ENCODE measurements around the gene SERPINA5.

SERPINA5 gene

DNA sequence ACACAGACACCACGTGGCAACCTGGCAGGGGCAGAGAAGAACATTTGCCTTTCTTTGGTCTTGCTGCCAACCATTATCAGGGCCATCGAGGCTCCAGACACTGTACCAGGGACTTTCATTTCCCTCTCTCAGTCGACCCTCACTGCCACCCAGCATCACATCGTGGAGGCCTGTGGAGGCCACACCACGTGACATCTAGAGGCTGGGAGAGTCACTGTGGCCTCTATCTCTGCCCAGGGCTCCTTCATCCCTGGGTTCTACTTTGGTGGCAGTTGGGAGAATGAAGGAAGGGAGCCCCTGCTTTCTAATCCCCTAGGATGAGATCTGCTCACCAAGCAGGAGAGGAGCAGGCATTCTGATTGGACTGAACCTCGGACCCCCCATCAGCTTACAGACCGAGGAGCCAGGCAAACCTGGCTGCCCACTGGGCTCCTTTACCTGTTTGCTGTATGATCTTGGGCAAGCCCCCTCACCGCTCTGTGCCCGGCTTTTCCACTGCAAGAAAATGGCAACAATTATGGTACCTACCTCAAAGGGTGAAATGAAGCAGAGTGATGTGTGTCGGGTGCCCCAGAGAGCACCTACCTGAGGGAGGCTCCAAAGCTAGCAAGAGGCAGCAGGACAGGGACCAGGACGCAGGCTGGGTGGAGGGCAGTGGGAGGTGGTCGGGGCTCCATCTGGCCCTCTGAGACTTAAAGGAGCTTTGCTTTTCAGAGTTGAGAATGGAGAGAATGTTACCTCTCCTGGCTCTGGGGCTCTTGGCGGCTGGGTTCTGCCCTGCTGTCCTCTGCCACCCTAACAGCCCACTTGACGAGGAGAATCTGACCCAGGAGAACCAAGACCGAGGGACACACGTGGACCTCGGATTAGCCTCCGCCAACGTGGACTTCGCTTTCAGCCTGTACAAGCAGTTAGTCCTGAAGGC, 32.8 kb downstream of the SERPINA5 start:
- Histone ChIP-seq H3K9me3 (ENCODE audit: control insufficient read depth in 1 of 2, low read length in 2 of 2) (peaks cover 16 to 19% of the 10 kb centered on the region in 2 donors), H3K27me3 (ENCODE audit: control insufficient read depth in 1 of 2, insufficient read depth in 2 of 2, low read length in 2 of 2) (no peaks in the 10 kb centered on the region), H3K4me1 (ENCODE audit: control insufficient read depth in 1 of 2, insufficient read depth in 2 of 2, low read length in 2 of 2) (no peaks in the 10 kb centered on the region), H3K36me3 (ENCODE audit: control insufficient read depth in 1 of 2, insufficient read depth in 2 of 2, low read length in 2 of 2) (no peaks in the 10 kb centered on the region), H3K4me3 (ENCODE audit: low read depth in 1 of 2, low read length in 2 of 2) (no peak overlapping the region), H3K27ac (ENCODE audit: low read depth, low read length) (no peak overlapping the region), H3K9ac (ENCODE audit: low read depth in 1 of 2, low read length in 2 of 2) (no peak overlapping the region)

DNA sequence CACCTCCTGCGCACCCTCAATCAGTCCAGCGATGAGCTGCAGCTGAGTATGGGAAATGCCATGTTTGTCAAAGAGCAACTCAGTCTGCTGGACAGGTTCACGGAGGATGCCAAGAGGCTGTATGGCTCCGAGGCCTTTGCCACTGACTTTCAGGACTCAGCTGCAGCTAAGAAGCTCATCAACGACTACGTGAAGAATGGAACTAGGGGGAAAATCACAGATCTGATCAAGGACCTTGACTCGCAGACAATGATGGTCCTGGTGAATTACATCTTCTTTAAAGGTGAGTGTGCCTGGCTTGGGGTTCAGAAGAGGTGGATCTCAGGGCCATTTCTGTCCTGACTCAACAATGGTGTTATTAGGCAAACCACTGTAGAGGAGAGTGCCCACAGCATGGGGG, 33.6 kb downstream of the SERPINA5 start:
- Histone ChIP-seq H3K4me3 (ENCODE audit: low read depth in 1 of 2, low read length in 2 of 2) (no peak overlapping the region), H3K36me3 (ENCODE audit: control insufficient read depth in 1 of 2, insufficient read depth in 2 of 2, low read length in 2 of 2) (no peaks in the 10 kb centered on the region), H3K4me1 (ENCODE audit: control insufficient read depth in 1 of 2, insufficient read depth in 2 of 2, low read length in 2 of 2) (no peaks in the 10 kb centered on the region), H3K9ac (ENCODE audit: low read depth in 1 of 2, low read length in 2 of 2) (no peak overlapping the region), H3K27ac (ENCODE audit: low read depth, low read length) (no peak overlapping the region), H3K9me3 (ENCODE audit: control insufficient read depth in 1 of 2, low read length in 2 of 2) (peaks cover 16 to 19% of the 10 kb centered on the region in 2 donors), H3K27me3 (ENCODE audit: control insufficient read depth in 1 of 2, insufficient read depth in 2 of 2, low read length in 2 of 2) (no peaks in the 10 kb centered on the region)

DNA sequence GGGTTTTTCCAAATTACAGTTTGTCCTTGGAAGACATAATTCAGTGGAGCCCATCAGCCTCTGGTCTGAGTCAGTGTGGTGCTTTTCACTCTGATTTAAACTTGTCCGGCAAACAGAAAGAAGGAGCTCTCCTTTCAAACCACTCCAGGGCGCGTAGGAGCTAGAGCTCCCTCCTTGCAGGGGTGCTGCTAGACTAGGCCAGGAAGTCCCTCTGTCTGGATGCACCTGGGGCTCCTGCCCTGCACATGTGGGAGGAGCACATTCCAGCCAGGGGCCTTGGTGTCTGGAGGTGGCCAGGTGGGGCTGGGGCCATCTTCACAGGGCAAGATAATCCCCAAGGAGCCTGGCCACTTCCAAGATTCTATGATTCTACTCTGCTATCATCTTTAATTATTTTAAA, 34.0 kb downstream of the SERPINA5 start:
- Histone ChIP-seq H3K4me1 (ENCODE audit: control insufficient read depth in 1 of 2, insufficient read depth in 2 of 2, low read length in 2 of 2) (no peaks in the 10 kb centered on the region), H3K27me3 (ENCODE audit: control insufficient read depth in 1 of 2, insufficient read depth in 2 of 2, low read length in 2 of 2) (no peaks in the 10 kb centered on the region), H3K36me3 (ENCODE audit: control insufficient read depth in 1 of 2, insufficient read depth in 2 of 2, low read length in 2 of 2) (no peaks in the 10 kb centered on the region), H3K27ac (ENCODE audit: low read depth, low read length) (no peak overlapping the region), H3K9ac (ENCODE audit: low read depth in 1 of 2, low read length in 2 of 2) (no peak overlapping the region), H3K4me3 (ENCODE audit: low read depth in 1 of 2, low read length in 2 of 2) (no peak overlapping the region), H3K9me3 (ENCODE audit: control insufficient read depth in 1 of 2, low read length in 2 of 2) (peaks cover 16 to 19% of the 10 kb centered on the region in 2 donors)

DNA sequence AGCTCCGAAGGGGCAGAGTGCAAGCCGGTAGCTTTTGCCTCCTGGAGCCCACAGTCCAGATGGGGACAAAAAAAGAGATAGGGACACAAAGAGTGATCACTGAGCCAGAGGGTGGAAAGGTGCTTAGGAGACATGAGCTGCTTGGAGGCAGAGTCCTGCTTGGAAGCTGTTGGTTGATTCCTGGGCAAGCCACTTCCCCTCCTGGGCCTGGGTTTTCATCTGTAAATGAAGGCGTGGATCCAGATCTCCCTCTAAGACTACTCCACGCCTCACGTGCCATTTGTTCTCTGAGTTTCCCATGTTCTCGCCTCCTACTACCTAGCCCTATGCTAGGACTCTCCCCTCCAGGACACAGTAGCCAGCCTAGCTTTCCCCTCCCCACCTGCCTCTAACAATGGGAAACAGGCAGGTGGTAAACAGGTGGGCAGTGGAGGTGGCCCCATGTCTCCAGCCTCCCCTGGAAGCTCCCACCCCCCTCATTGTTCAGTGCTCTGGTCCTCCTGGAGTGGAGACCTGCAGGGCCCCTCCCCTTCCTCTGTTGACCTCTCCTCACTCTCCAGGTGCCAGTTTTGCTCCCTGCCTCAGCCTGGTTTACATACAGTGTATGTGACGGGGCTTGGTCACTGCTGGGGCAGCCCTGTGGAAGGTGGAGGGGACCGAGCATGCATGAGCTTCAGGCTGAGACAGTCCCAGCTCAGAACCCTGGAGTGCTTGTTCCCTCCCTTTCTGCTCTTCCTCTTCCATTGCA, 34.8 kb downstream of the SERPINA5 start:
- no peak overlapping the region for H3K27ac ChIP-seq (ENCODE audit: low read depth, low read length)
- H3K27me3 ChIP-seq (ENCODE audit: control insufficient read depth in 1 of 2, insufficient read depth in 2 of 2, low read length in 2 of 2) = no peaks in the 10 kb centered on the region
- no peak overlapping the region for H3K9ac ChIP-seq (ENCODE audit: low read depth in 1 of 2, low read length in 2 of 2)
- peaks cover 16 to 19% of the 10 kb centered on the region in 2 donors for H3K9me3 ChIP-seq (ENCODE audit: control insufficient read depth in 1 of 2, low read length in 2 of 2)
- H3K4me3 ChIP-seq (ENCODE audit: low read depth in 1 of 2, low read length in 2 of 2) = no peak overlapping the region
- no peaks in the 10 kb centered on the region for H3K36me3 ChIP-seq (ENCODE audit: control insufficient read depth in 1 of 2, insufficient read depth in 2 of 2, low read length in 2 of 2)
- no peaks in the 10 kb centered on the region for H3K4me1 ChIP-seq (ENCODE audit: control insufficient read depth in 1 of 2, insufficient read depth in 2 of 2, low read length in 2 of 2)

DNA sequence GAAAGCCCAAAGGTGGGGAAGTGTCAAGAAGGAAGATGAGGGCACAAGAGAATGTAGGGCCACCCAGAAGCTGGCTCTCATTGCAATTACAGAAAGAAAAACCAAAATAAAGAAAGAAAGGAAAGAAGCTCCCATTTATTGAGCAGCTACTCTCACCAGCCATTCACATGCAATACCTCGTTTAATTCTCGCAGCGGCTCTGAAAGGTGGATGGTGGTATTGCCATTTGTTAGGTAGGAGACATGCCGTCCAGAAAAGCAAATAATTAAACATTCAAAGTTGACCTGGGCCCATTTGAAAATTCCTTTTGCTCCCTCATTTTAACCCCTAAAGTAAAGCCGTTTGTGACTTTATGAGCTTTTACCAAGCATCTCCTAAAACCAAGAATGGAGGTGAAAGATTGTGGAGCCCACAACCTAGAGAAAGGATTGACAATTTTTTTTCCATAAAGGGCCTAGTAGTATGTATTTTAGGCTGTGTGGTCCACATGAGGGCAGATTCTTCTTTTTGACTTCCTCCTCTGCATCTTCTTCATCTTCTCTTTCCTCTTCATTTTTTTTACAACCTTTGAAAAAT, 36.2 kb downstream of the SERPINA5 start:
- no peak overlapping the region for H3K27ac ChIP-seq (ENCODE audit: low read depth, low read length)
- peaks cover 16 to 19% of the 10 kb centered on the region in 2 donors for H3K9me3 ChIP-seq (ENCODE audit: control insufficient read depth in 1 of 2, low read length in 2 of 2)
- H3K27me3 ChIP-seq (ENCODE audit: control insufficient read depth in 1 of 2, insufficient read depth in 2 of 2, low read length in 2 of 2) = no peaks in the 10 kb centered on the region
- no peaks in the 10 kb centered on the region for H3K36me3 ChIP-seq (ENCODE audit: control insufficient read depth in 1 of 2, insufficient read depth in 2 of 2, low read length in 2 of 2)
- H3K4me1 ChIP-seq (ENCODE audit: control insufficient read depth in 1 of 2, insufficient read depth in 2 of 2, low read length in 2 of 2) = no peaks in the 10 kb centered on the region
- no peak overlapping the region for H3K4me3 ChIP-seq (ENCODE audit: low read depth in 1 of 2, low read length in 2 of 2)
- no peak overlapping the region for H3K9ac ChIP-seq (ENCODE audit: low read depth in 1 of 2, low read length in 2 of 2)

DNA sequence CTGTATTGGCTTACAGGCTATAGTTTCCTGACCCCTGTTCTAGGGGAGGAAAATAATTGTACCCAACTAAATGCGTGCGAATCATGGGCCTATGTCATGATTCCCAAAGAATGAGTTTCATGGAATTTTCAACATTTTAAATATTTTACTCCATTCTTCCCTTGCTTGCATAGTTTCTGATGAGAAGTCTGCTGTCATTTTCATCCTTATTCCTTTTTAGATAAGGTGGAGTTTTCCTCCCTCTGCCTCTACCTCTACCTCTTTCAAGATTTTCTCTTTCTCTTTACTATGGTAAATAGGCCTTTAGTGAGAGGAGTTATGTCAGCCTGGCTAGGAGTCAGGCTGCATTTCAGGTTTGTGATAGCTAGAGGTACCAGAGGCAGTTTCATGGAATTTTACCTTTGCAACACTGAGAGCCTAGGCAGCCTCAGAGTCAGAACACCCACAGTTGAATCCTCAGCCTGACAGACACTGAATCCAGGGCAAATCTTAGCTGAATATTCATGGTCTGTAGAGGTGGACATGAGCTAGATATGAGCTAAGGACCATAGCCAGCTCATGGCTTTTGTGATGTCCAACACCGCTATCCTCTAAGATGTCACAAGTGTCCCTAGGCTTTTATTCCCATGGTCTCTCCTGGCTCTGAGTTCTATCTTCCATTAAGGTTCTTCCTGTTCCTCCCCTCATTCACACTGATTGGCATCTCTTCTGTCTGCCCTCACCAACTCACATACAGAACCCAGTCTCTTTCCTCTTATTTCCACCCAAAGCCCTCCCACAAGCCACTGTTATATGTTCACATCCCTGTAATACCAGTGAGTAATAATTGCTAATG, 37.0 kb downstream of the SERPINA5 start:
- Histone ChIP-seq H3K4me1 (ENCODE audit: control insufficient read depth in 1 of 2, insufficient read depth in 2 of 2, low read length in 2 of 2) (no peaks in the 10 kb centered on the region), H3K36me3 (ENCODE audit: control insufficient read depth in 1 of 2, insufficient read depth in 2 of 2, low read length in 2 of 2) (no peaks in the 10 kb centered on the region), H3K27ac (ENCODE audit: low read depth, low read length) (no peak overlapping the region), H3K9ac (ENCODE audit: low read depth in 1 of 2, low read length in 2 of 2) (no peak overlapping the region), H3K27me3 (ENCODE audit: control insufficient read depth in 1 of 2, insufficient read depth in 2 of 2, low read length in 2 of 2) (no peaks in the 10 kb centered on the region), H3K4me3 (ENCODE audit: low read depth in 1 of 2, low read length in 2 of 2) (no peak overlapping the region), H3K9me3 (ENCODE audit: control insufficient read depth in 1 of 2, low read length in 2 of 2) (peaks cover 16 to 19% of the 10 kb centered on the region in 2 donors)

DNA sequence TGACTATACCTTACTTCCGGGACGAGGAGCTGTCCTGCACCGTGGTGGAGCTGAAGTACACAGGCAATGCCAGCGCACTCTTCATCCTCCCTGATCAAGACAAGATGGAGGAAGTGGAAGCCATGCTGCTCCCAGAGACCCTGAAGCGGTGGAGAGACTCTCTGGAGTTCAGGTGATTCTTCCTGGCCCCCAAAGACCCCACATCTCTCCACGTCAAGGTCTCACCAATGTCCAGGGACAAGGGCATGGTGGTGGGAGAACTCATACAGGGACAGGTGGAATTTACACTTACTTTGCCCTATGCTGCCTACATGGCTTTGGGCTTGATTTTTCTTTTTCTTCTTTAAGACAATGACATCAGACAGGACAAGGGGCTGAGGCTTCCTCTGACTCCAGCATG, 38.1 kb downstream of the SERPINA5 start:
- Histone ChIP-seq H3K27ac (ENCODE audit: low read depth, low read length) (no peak overlapping the region), H3K27me3 (ENCODE audit: control insufficient read depth in 1 of 2, insufficient read depth in 2 of 2, low read length in 2 of 2) (no peaks in the 10 kb centered on the region), H3K9ac (ENCODE audit: low read depth in 1 of 2, low read length in 2 of 2) (no peak overlapping the region), H3K36me3 (ENCODE audit: control insufficient read depth in 1 of 2, insufficient read depth in 2 of 2, low read length in 2 of 2) (no peaks in the 10 kb centered on the region), H3K9me3 (ENCODE audit: control insufficient read depth in 1 of 2, low read length in 2 of 2) (peaks cover 16 to 19% of the 10 kb centered on the region in 2 donors), H3K4me1 (ENCODE audit: control insufficient read depth in 1 of 2, insufficient read depth in 2 of 2, low read length in 2 of 2) (no peaks in the 10 kb centered on the region), H3K4me3 (ENCODE audit: low read depth in 1 of 2, low read length in 2 of 2) (no peak overlapping the region)

DNA sequence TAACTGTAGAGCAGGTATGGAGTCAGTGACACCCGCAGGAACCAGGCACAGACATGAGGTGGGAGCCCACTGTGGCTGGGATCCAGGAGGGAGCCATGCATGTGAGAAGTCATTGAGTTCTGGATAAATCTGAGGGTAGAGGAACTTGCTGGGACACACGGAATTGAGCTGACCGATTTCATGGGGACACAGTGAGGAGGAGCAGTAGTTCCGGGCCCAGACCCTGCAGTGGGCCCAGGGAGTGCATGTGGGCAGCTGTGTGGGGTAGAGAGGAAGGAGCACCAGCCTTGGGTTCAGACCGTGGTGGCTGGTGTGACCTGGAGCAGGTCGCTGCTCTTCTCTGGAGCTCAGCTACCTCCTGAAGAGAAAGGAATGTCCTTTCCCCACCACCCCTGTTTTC, 39.4 kb downstream of the SERPINA5 start:
- H3K9me3 ChIP-seq (ENCODE audit: control insufficient read depth in 1 of 2, low read length in 2 of 2) = peaks cover 16 to 19% of the 10 kb centered on the region in 2 donors
- no peaks in the 10 kb centered on the region for H3K4me1 ChIP-seq (ENCODE audit: control insufficient read depth in 1 of 2, insufficient read depth in 2 of 2, low read length in 2 of 2)
- H3K27ac ChIP-seq (ENCODE audit: low read depth, low read length) = no peak overlapping the region
- no peak overlapping the region for H3K9ac ChIP-seq (ENCODE audit: low read depth in 1 of 2, low read length in 2 of 2)
- no peaks in the 10 kb centered on the region for H3K27me3 ChIP-seq (ENCODE audit: control insufficient read depth in 1 of 2, insufficient read depth in 2 of 2, low read length in 2 of 2)
- no peak overlapping the region for H3K4me3 ChIP-seq (ENCODE audit: low read depth in 1 of 2, low read length in 2 of 2)
- no peaks in the 10 kb centered on the region for H3K36me3 ChIP-seq (ENCODE audit: control insufficient read depth in 1 of 2, insufficient read depth in 2 of 2, low read length in 2 of 2)

DNA sequence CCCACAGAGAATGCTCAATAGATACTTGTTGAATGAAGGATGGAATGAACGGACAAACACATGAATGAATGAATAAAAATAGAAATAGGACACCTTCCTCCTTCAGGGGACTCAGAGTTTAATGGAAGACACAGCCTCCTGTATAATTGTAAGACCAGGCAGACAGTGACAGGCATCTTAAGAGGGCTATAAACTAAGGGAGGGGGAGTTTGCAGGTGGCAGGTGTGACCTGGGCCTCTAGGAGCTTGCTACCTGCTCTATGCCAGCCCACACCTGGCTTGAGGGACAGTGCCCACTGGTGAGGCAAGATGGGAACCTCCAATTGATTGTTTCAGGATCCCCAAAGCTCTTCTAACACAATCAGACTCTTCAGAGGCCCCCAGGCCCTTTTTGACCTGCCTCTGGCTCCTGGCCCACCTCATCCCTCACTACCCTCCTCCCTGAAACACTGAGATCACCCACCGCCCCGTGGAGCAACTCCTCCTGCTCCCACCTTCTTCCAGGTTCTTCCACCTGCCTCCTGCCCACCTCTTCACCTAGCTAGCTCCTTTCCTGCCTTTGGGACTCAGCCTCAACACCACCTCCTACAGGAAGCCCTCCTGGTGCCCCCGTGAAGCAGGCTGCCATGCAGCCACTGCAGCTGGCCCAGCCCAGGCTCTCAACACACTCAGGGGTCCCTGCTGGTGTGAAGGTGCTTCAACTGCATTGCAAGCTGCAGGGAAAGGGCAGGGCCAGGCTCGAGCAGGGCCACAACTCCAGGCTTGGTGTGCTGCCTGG, 40.3 kb downstream of the SERPINA5 start:
- no peaks in the 10 kb centered on the region for H3K27me3 ChIP-seq (ENCODE audit: control insufficient read depth in 1 of 2, insufficient read depth in 2 of 2, low read length in 2 of 2)
- H3K36me3 ChIP-seq (ENCODE audit: control insufficient read depth in 1 of 2, insufficient read depth in 2 of 2, low read length in 2 of 2) = no peaks in the 10 kb centered on the region
- peaks cover 16 to 19% of the 10 kb centered on the region in 2 donors for H3K9me3 ChIP-seq (ENCODE audit: control insufficient read depth in 1 of 2, low read length in 2 of 2)
- H3K4me1 ChIP-seq (ENCODE audit: control insufficient read depth in 1 of 2, insufficient read depth in 2 of 2, low read length in 2 of 2) = no peaks in the 10 kb centered on the region
- H3K9ac ChIP-seq (ENCODE audit: low read depth in 1 of 2, low read length in 2 of 2) = no peak overlapping the region
- no peak overlapping the region for H3K27ac ChIP-seq (ENCODE audit: low read depth, low read length)
- H3K4me3 ChIP-seq (ENCODE audit: low read depth in 1 of 2, low read length in 2 of 2) = no peak overlapping the region
